OCI-LY1 (cell line): ENCODE measurements around the gene SGPP1.
"Not testable (repeated sequence)": the region's sequence is repeated elsewhere in the genome, so short reads cannot be mapped to it uniquely, and the experiment has no call there.

Experiments used
- EZH2 ChIP-seq: fragments of 200-600 bp; sonication (generic), shearing (Covaris generic); IDR thresholded peaks from 2 replicates; pipeline ENCODE4 v1.8.0; 2017; ENCODE audit warnings: borderline replicate concordance, mixed run types, mild to moderate bottlenecking, antibody characterized with exemption, low read length, moderate library complexity, mixed read lengths
- TF ChIP-seq, protein P1 (sequence below): fragments of 200-600 bp; sonication (generic), shearing (Covaris generic); IDR thresholded peaks from 2 replicates; pipeline ENCODE4 v1.5.1; 2017; ENCODE audit warnings: mild to moderate bottlenecking, antibody characterized with exemption, low read length, moderate library complexity, mixed read lengths

DNA sequence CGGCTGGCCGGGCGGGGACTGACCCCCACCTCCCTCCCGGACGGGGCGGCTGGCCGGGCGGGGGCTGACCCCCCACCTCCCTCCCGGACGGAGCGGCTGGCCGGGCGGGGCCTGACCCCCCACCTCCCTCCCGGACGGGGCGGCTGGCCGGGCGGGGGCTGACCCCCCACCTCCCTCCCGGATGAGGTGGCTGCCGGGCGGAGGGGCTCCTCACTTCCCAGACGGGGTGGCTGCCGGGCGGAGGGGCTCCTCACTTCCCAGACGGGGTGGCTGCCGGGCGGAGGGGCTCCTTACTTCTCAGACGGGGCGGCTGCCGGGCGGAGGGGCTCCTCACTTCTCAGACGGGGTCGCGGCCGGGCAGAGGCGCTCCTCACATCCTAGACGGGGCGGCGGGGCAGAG, 23.2 kb upstream of the SGPP1 start:
- TF ChIP-seq, protein P1, sequence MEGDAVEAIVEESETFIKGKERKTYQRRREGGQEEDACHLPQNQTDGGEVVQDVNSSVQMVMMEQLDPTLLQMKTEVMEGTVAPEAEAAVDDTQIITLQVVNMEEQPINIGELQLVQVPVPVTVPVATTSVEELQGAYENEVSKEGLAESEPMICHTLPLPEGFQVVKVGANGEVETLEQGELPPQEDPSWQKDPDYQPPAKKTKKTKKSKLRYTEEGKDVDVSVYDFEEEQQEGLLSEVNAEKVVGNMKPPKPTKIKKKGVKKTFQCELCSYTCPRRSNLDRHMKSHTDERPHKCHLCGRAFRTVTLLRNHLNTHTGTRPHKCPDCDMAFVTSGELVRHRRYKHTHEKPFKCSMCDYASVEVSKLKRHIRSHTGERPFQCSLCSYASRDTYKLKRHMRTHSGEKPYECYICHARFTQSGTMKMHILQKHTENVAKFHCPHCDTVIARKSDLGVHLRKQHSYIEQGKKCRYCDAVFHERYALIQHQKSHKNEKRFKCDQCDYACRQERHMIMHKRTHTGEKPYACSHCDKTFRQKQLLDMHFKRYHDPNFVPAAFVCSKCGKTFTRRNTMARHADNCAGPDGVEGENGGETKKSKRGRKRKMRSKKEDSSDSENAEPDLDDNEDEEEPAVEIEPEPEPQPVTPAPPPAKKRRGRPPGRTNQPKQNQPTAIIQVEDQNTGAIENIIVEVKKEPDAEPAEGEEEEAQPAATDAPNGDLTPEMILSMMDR: not testable (repeated sequence)
- TF ChIP-seq EZH2: not testable (repeated sequence)
